HL-60 (cell line): ENCODE measurements around the gene CTSD.

ENCODE experiments used
- DNase-seq, 2 experiments: peaks; one replicate each; pipeline ENCODE4 v3.0.0-alpha.2; 2010 to 2020; ENCODE audit warnings: low read depth in 1 of 2, low spot score in 1 of 2
- H3K27ac ChIP-seq: fragments of 250-450 bp; sonication (Bioruptor Pico); replicated peaks from 2 replicates; pipeline ENCODE4 v1.5.1; 2020; ENCODE audit warnings: mild to moderate bottlenecking, moderate library complexity
- H3K27me3 ChIP-seq: fragments of 250-450 bp; sonication (Bioruptor Pico); 2 replicates; pipeline ENCODE4 v1.5.1; 2021; ENCODE audit warnings: mild to moderate bottlenecking, moderate library complexity; ENCODE audit not compliant: insufficient read depth, poor library complexity, severe bottlenecking
- H3K4me3 ChIP-seq: replicated peaks from 2 replicates; pipeline ENCODE4 v1.5.1; 2011; ENCODE audit warnings: mild to moderate bottlenecking, control low read depth, low read length; ENCODE audit not compliant: insufficient read depth
- CTCF ChIP-seq: IDR thresholded peaks from one replicate; pipeline ENCODE4 v1.5.1; 2011; ENCODE audit warnings: low read length, control low read depth, inconsistent platforms; ENCODE audit not compliant: insufficient read depth
- GABPA ChIP-seq: IDR thresholded peaks from 2 replicates; pipeline ENCODE4 v1.6.1; 2012; ENCODE audit warnings: low read depth
- POLR2AphosphoS5 ChIP-seq: IDR thresholded peaks from 2 replicates; pipeline ENCODE4 v1.6.1; 2012; ENCODE audit warnings: low read depth
- REST ChIP-seq: IDR thresholded peaks from 2 replicates; pipeline ENCODE4 v1.6.1; 2012; ENCODE audit warnings: low read depth; ENCODE audit not compliant: insufficient replicate concordance
- SPI1 ChIP-seq: IDR thresholded peaks from 2 replicates; pipeline ENCODE4 v1.6.1; 2012; ENCODE audit warnings: low read depth, mild to moderate bottlenecking, borderline replicate concordance

Gene CTSD

GRCh38 chr11:1736447-1736992, 27.2 kb downstream of the CTSD start:
- H3K4me3 ChIP-seq = no peak overlapping the region
- TF ChIP-seq CTCF (no peak), POLR2AphosphoS5 (no peak), GABPA (no peak), SPI1 (no peak), REST (no peak)
- no peak for DNase-seq
- H3K27ac ChIP-seq = no peak overlapping the region
- peaks cover 18% of the 10 kb centered on the region for H3K27me3 ChIP-seq

- Histone ChIP-seq H3K27ac (no peak overlapping the region), H3K4me3 (no peak overlapping the region), H3K27me3 (peaks cover 20% of the 10 kb centered on the region)
- no peak for TF ChIP-seq SPI1
- TF ChIP-seq GABPA = no peak
- TF ChIP-seq REST = no peak
- no peak for TF ChIP-seq CTCF
- TF ChIP-seq POLR2AphosphoS5 = no peak
- no peak for DNase-seq
Measured at GRCh38 chr11:1735271-1735670, 28.5 kb downstream of the CTSD start.

GRCh38 chr11:1734641-1735081, 29.1 kb downstream of the CTSD start:
- no peak overlapping the region for H3K4me3 ChIP-seq
- H3K27ac ChIP-seq = no peak overlapping the region
- no peak for DNase-seq
- TF ChIP-seq CTCF (no peak), SPI1 (no peak), POLR2AphosphoS5 (no peak), GABPA (no peak), REST (no peak)
- peaks cover 26% of the 10 kb centered on the region for H3K27me3 ChIP-seq
